HG03175 (cell line): ENCODE results near the gene ABR.
"Not testable (repeated sequence)": the region's sequence is repeated elsewhere in the genome, so short reads cannot be mapped to it uniquely, and the experiment has no call there.

ENCODE experiments used
- ATAC-seq: cut with Tn5 transposase; IDR thresholded peaks from one replicate; pipeline ENCODE4 v1.9.1; 2021; ENCODE audit warnings: mild to moderate bottlenecking, moderate library complexity; ENCODE audit not compliant: unreplicated experiment

ABR gene

GRCh38 chr17:1050246-1050995 lies 129.4 kb downstream of the ABR start:
- no peak for ATAC-seq

- no peak for ATAC-seq
Measured at GRCh38 chr17:1049446-1050225, 130.1 kb downstream of the ABR start.

DNA sequence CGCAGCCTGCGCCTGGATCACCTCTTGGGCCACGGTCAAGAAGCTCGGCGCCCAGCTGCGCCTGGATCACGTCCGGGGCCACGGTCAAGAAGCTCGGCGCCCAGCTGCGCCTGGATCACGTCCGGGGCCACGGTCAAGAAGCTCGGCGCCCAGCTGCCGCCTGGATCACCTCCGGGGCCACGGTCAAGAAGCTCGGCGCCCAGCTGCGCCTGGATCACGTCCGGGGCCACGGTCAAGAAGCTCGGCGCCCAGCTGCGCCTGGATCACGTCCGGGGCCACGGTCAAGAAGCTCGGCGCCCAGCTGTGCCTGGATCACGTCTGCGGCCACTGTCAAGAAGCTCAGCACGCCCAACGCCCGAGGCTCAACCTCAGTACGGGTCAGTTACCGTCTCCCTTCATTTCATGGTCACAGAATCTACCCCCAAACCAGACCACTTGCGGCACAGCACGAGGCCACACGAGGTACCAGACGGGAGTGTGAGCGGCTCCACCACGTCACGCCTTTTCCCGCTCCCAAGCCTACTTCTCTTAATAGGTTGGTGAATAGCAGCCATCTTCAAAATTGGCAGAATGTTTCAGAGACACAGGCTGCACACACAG lies 131.2 kb downstream of the ABR start:
- ATAC-seq, result not testable (repeated sequence)

DNA sequence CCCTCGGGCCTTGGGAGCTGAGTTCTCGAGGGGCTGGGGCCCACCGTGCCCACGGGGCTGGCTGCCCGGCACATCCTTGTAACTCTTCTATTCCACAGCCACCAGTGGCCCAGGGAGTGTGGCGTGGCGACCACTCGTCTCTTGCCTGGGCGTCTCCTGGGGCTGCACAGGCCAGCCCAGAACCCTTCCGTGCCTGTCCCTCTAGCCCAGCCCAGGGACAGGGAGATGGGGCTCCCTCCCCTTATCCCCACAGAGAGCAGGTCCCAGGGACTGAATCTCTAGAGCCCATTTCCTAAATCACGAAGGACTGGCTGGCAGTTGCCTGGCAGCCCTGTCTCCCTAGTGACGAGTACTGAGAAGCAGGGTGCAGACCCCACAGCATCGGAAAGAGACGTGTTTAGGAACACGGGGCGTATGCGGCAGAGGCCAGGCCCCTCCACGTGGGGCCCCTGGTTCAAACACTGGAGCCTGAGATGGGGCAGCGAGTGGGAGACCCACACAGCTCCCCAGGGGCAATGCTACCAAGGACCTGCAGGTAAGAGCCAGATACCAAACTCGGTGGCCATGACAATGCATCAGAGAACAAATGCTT lies 131.8 kb downstream of the ABR start:
- ATAC-seq, result no peak

- ATAC-seq, result no peak
Measured at GRCh38 chr17:1047177-1047878, 132.5 kb downstream of the ABR start.

DNA sequence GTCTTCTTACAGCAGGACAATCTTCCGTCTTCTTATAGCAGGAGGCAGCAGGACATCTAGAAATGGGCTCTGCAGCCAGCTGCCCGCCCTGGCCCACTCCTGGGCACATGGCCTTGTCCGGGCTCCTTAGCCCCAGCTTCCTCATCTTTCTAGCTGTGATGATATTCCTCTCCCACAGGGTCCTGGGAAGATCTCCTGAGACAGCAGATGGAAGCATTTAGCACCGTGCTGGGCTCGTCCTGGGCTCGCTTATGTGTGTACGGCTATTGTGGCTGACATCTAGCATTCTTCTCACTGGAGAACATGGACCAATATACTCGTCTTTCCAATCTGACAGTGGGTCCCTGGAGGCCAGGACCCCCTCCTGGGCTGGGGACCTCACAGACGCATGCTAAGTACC lies 134.3 kb downstream of the ABR start:
- ATAC-seq, result no peak

GRCh38 chr17:1044387-1045009 lies 135.3 kb downstream of the ABR start:
- not testable (repeated sequence) for ATAC-seq

DNA sequence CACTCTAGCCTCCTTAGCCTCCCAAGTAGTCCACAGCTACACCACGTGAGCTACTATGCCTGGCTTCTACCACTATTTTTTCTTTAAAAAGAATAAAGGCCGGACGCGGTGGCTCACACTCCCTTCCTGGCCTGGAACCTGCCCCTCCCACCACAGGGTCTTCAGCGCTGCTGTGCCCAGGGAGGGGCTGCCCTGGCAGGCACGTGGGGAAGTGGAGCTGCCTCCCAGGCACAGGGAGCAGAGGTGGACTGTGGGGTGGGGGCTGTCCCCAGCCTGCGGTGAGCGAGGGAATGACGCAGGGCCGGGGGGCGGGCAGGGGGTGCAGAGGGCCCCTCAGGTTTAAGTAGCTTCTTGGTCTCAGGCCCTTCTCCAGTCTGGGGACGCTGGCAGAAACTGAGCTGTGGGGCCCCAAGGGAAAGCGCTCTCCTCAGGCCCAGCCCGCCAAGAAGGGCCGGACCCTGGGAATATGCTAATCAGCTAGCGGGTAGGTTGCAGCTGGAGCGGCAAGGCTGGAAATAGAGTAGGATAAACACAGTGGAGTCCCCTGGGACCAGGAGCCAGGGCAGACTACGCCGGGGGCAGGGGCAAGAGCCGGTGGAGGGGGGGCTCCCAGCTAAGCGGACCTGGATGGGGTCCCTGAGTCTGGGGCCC lies 136.1 kb downstream of the ABR start:
- ATAC-seq, result no peak

DNA sequence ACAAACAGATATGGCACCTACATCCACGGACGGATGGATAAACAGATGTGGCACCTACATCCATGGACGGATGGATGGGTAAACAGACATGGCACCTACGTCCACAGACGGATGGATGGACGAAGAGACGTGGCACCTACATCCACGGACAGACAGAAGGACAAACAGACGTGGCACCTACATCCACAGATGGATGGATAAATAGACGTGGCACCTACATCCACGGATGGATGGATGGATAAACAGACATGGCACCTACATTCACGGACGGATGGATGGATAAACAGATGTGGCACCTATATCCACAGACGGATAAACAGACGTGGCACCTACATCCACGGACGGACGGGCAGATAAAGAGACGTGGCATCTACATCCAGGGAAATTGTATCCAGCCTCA lies 137.3 kb downstream of the ABR start:
- no peak for ATAC-seq

DNA sequence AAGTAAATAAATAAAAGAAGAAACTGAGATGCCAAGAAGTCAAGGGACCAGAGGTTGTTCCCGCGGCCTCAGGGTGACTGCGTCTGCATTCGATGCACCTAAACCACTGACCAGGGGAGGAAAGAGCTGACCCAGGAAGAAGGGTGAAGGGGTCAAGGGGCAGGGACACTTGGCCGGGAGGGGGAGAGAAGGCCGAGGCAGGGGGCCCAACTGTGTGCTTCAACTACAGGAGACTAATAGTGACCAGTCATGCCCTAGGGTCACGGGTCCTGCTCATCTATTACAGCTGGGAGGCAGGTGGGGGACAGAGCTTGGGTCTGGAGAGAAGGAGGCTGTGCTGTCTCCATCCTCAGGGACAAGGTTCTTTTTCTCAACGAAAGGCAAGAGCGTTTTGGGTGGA lies 138.0 kb downstream of the ABR start:
- no peak for ATAC-seq

DNA sequence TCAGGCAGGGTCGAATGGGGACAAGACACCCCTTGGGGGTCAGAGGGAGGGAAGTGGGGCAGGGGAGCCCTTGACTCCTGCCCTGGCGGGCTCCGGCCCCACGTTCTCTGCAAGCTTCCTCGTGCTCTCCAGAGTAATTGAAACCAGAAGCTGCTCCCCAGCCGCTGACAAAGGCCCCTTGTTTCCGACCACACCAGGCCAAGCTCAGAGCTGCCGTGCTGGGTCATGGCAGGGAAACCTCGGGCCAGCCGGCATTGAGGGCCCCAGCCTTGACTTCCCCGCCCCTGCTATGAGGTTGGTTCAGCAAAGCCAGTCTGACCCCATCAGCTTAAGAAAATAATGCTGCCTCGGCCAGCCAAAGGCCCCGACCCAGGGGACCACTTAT lies 139.6 kb downstream of the ABR start:
- no peak for ATAC-seq

DNA sequence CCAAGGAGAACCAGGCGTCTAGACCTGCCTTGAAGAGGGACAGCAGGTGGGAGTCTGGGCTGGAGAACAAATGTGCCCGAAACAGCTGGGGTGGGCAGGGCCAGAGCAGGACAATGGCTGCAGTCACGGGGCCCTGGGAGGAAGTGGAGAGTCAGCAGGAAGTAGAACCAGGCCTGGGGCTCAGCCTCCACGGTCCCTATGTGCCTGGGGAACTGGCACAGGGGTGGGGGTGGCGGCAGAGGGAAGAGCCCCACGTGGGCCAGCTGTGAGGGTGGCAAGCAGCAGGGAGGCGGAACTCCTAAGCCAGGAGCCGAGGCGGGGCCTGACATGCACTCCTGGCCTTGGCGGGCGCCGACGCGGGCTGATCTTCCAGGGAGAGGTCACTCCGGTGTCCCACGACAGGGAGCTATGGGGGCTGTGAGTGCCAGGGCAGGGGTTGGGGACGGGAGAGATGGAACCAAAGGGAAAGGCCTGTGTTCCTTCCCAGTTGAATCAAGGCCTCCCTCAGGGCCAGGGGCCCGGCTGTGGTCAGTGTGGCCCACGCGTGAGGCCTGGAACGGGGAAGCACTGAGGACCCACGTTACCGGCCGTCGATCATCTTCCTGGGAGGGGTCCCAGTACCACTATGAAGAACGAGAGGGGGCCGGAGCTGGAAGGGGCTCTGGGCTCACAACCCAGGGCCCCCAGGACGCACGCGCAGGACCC lies 140.1 kb downstream of the ABR start:
- ATAC-seq, result no peak

GRCh38 chr17:1039123-1039507 lies 140.7 kb downstream of the ABR start:
- no peak for ATAC-seq

DNA sequence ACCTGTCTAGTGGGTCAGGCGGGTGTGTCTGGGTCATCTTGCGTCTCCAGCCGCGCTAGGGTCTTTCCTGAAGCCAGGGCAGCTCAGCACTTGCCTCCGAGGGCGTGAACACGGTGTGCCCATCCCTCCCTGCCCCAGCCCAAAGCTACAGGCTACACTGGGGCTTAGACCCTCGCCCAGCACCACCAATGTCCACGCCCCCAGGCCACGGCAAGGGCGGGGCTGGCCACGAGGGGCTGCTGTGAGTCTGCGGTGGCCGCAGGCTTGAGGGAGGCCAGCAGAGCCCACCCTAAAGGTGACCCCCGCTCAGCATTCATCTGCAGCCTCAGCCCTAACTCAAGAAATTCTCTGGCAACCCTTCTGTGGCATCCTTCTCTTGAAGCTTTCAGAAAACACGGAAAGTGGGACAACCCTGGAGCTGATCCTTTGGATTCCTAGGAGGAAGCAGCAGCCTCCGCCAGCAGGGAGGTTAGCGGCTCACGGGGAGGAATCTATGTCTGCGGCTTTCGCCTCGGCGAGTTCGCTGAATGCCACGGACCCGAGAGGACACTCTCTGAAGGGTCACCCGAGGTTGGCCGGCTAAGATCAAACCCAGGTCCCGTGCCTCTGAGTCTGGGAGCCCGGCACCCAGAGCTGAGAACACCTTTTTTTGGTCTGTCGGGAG lies 141.2 kb downstream of the ABR start:
- no peak for ATAC-seq

- no peak for ATAC-seq
Measured at GRCh38 chr17:1037238-1037879, 142.4 kb downstream of the ABR start.

- ATAC-seq, result no peak
Measured at GRCh38 chr17:1036845-1037237, 142.9 kb downstream of the ABR start.

DNA sequence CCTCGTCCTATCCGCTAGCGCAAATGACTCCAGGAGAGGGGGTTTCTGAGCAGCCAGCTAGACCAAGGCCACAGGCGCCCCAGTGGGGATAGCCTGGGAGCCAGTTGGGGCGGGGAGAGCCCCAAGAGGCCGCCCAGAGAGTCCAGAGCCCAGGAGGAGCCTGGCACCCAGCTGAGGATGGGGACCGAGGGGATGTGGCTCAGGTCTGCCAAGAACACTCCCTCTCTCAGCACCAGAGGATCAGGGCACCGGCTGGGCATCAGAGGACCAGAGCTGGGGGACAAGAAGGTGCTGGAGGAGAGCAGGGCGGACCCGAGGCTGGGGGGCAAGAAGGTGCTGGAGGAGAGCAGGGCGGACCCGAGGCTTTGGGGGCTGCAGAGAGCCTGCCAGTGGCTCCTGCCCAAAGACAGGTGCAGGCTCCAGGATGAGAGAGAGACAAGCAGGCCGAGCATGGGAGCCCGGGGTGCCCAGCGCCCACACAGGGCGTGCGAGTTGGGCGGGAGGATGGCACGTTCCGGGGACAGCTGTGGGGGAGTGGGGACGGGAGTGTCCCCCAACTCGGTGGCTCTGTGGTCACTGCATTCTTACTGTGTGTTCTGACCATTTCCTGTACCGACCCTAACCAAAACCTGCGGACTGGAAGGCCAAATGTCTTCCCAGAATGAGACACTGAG lies 143.5 kb downstream of the ABR start:
- no peak for ATAC-seq
